Left ventricle myocardium inferior (tissue), 1 donor: ENCODE measurements around the gene TES. TPM values are rescaled to one million over a fixed set of nuclear protein-coding genes. Genes with fewer than 3 reads are reported as not detected.
A peak's percentile ranks its signal among the peaks of the same experiment; 100 is the strongest.

ENCODE experiments used
- DNase-seq: peaks from one replicate; pipeline ENCODE4 v3.0.0-alpha.2; 2020
- H3K27ac ChIP-seq: fragments of 200-600 bp; replicated peaks from 2 replicates; pipeline ENCODE4 v1.8.0; 2021
- H3K27me3 ChIP-seq: fragments of 200-600 bp; 2 replicates; pipeline ENCODE4 v1.8.0; 2021; ENCODE audit warnings: low read depth
- H3K36me3 ChIP-seq: fragments of 200-600 bp; 2 replicates; pipeline ENCODE4 v1.8.0; 2021
- H3K4me1 ChIP-seq: fragments of 200-600 bp; 2 replicates; pipeline ENCODE4 v1.8.0; 2021
- H3K4me3 ChIP-seq: fragments of 200-600 bp; 2 replicates; pipeline ENCODE4 v1.8.0; 2021; ENCODE audit warnings: mild to moderate bottlenecking, moderate library complexity
- H3K9me3 ChIP-seq: fragments of 200-600 bp; replicated peaks from 2 replicates; pipeline ENCODE4 v1.8.0; 2021
- CTCF ChIP-seq: fragments of 200-600 bp; IDR thresholded peaks from 2 replicates; pipeline ENCODE4 v1.8.0; 2021; ENCODE audit warnings: antibody characterized with exemption, mild to moderate bottlenecking, borderline replicate concordance
- intact Hi-C: fragments of 100-400 bp; cut with micrococcal nuclease; formaldehyde crosslinking; loops from one replicate; pipeline ENCODE4 v1.11.0; 2022
- total RNA-seq: library from RNA; stranded (reverse); fragmentation: NEBNext Ultra II Directional; extraction: Animal tissue kit (Norgen Biotek cat#: 25700); gene quantifications from one replicate; pipeline ENCODE4 v1.2.1, GENCODE V29; 2021
- donor health status: DM: no; HTN: yes; CAD: no; lungs with severe emphysema.

The TES gene
- total RNA-seq, 1 donor from 2014 or later = 13.9 TPM

- intact Hi-C loops = no loop called here
- no peaks in the 10 kb centered on the region for H3K9me3 ChIP-seq
- no peak for DNase-seq
Measured at GRCh38 chr7:116200963-116201362, 9.4 kb upstream of the TES start.

GRCh38 chr7:116206141-116206540, 4.2 kb upstream of the TES start:
- Histone ChIP-seq H3K27ac (no peak overlapping the region), H3K4me3 (no peak overlapping the region), H3K9me3 (no peaks in the 10 kb centered on the region), H3K4me1 (peaks cover 14% of the 10 kb centered on the region), H3K27me3 (no peaks in the 10 kb centered on the region), H3K36me3 (no peaks in the 10 kb centered on the region)
- no peak for DNase-seq
- intact Hi-C loops = no loop called here
- TF ChIP-seq CTCF = no peak

More at GRCh38 chr7:116200963-116201362, 9.4 kb upstream of the TES start:
- Histone ChIP-seq H3K27ac (no peak overlapping the region), H3K36me3 (no peaks in the 10 kb centered on the region), H3K4me1 (no peaks in the 10 kb centered on the region), H3K27me3 (no peaks in the 10 kb centered on the region), H3K4me3 (no peak overlapping the region)
- no peak for TF ChIP-seq CTCF

GRCh38 chr7:116208919-116209318, 1.4 kb upstream of the TES start:
- Histone ChIP-seq H3K27me3 (no peaks in the 10 kb centered on the region), H3K27ac (no peak overlapping the region), H3K36me3 (no peaks in the 10 kb centered on the region), H3K4me3 (no peak overlapping the region), H3K9me3 (no peaks in the 10 kb centered on the region), H3K4me1 (peaks cover 41% of the 10 kb centered on the region)
- no peak for TF ChIP-seq CTCF
- DNase-seq = no peak
- intact Hi-C loops = no loop called here

- Histone ChIP-seq H3K4me3 (peak overlapping the region; percentile 85), H3K4me1 (peaks cover 48% of the 10 kb centered on the region)
- intact Hi-C loops = no loop called here
Measured at GRCh38 chr7:116209561-116210070, 723 bp upstream of the TES start.

GRCh38 chr7:116211006-116211912, 920 bp downstream of the TES start:
- peaks cover 52% of the 10 kb centered on the region for H3K4me1 ChIP-seq
- peak overlapping the region; percentile 85 for H3K4me3 ChIP-seq
- TF ChIP-seq CTCF = no peak
- peak; percentile 67 for DNase-seq
- H3K36me3 ChIP-seq = no peaks in the 10 kb centered on the region
- H3K9me3 ChIP-seq = no peaks in the 10 kb centered on the region
- H3K27me3 ChIP-seq = no peaks in the 10 kb centered on the region
- intact Hi-C loops = no loop called here
- H3K27ac ChIP-seq = peak overlapping the region; percentile 94

More at GRCh38 chr7:116209561-116210070, 723 bp upstream of the TES start:
- TF ChIP-seq CTCF = no peak
- Histone ChIP-seq H3K36me3 (no peaks in the 10 kb centered on the region), H3K27me3 (no peaks in the 10 kb centered on the region), H3K27ac (peak overlapping the region; percentile 94), H3K9me3 (no peaks in the 10 kb centered on the region)
- no peak for DNase-seq
